OCI-LY1 (cell line): ENCODE data around the gene ANKRD13B.

Source experiments
- H2AFZ ChIP-seq: fragments of 200-600 bp; sonication (generic), shearing (Covaris generic); 2 replicates; pipeline ENCODE4 v1.6.0; 2014; ENCODE audit warnings: antibody characterized with exemption, mild to moderate bottlenecking, low read length
- H3F3A ChIP-seq: fragments of 200-600 bp; sonication (generic), shearing (Covaris generic); 2 replicates; pipeline ENCODE4 v1.6.0; 2014; ENCODE audit warnings: mild to moderate bottlenecking, antibody characterized with exemption, low read length, moderate library complexity; ENCODE audit not compliant: insufficient read depth
- H3K27ac ChIP-seq: fragments of 200-600 bp; sonication (generic); 2 replicates; pipeline ENCODE4 v1.5.1; 2014; ENCODE audit warnings: low read length, mixed run types, mild to moderate bottlenecking, low read depth; ENCODE audit not compliant: poor library complexity, severe bottlenecking
- H3K27me3 ChIP-seq: fragments of 200-600 bp; sonication (generic); 2 replicates; pipeline ENCODE4 v1.6.0; 2014; ENCODE audit warnings: antibody characterized with exemption, mild to moderate bottlenecking, low read length, moderate library complexity; ENCODE audit not compliant: insufficient read depth
- H3K36me3 ChIP-seq: fragments of 200-600 bp; sonication (generic); 2 replicates; pipeline ENCODE4 v1.6.1; 2014; ENCODE audit warnings: mild to moderate bottlenecking, antibody characterized with exemption, low read length, moderate library complexity, mixed read lengths; ENCODE audit not compliant: insufficient read depth
- H3K4me1 ChIP-seq: fragments of 200-600 bp; sonication (generic); 2 replicates; pipeline ENCODE4 v1.5.1; 2014; ENCODE audit warnings: mild to moderate bottlenecking, low read length, moderate library complexity; ENCODE audit not compliant: insufficient read depth, severe bottlenecking
- H3K4me2 ChIP-seq: fragments of 200-600 bp; sonication (generic), shearing (Covaris generic); 2 replicates; pipeline ENCODE4 v1.6.1; 2014; ENCODE audit warnings: low read length
- H3K4me3 ChIP-seq: fragments of 200-600 bp; sonication (generic); 2 replicates; pipeline ENCODE4 v1.5.1; 2014; ENCODE audit warnings: low read length, low read depth, mild to moderate bottlenecking, mixed read lengths; ENCODE audit not compliant: poor library complexity, severe bottlenecking
- H3K79me2 ChIP-seq: fragments of 200-600 bp; shearing (Covaris generic); 2 replicates; pipeline ENCODE4 v1.6.1; 2016; ENCODE audit warnings: mixed run types, low read length, mixed read lengths; ENCODE audit not compliant: insufficient read depth
- H3K9ac ChIP-seq: fragments of 200-600 bp; sonication (generic), shearing (Covaris generic); 2 replicates; pipeline ENCODE4 v1.6.1; 2014; ENCODE audit warnings: mild to moderate bottlenecking, low read length, mixed read lengths
- H3K9me2 ChIP-seq: fragments of 200-600 bp; sonication (generic), shearing (Covaris generic); 2 replicates; pipeline ENCODE4 v1.6.1; 2014; ENCODE audit warnings: low read depth, mild to moderate bottlenecking, low read length, mixed read lengths
- H3K9me3 ChIP-seq: fragments of 200-600 bp; shearing (Covaris generic); 2 replicates; pipeline ENCODE4 v1.6.1; 2014; ENCODE audit warnings: low read length, mixed read lengths
- H4K20me1 ChIP-seq: fragments of 200-600 bp; sonication (generic), shearing (Covaris generic); 2 replicates; pipeline ENCODE4 v1.6.0; 2016; ENCODE audit warnings: mild to moderate bottlenecking, low read length; ENCODE audit not compliant: insufficient read depth
- CTCF ChIP-seq: fragments of 200-600 bp; sonication (generic), shearing (Covaris generic); IDR thresholded peaks from 2 replicates; pipeline ENCODE4 v1.5.1; 2017; ENCODE audit warnings: mild to moderate bottlenecking, antibody characterized with exemption, low read length, moderate library complexity, mixed read lengths
- EZH2 ChIP-seq: fragments of 200-600 bp; sonication (generic), shearing (Covaris generic); IDR thresholded peaks from 2 replicates; pipeline ENCODE4 v1.8.0; 2017; ENCODE audit warnings: borderline replicate concordance, mixed run types, mild to moderate bottlenecking, antibody characterized with exemption, low read length, moderate library complexity, mixed read lengths

Gene ANKRD13B

GRCh38 chr17:29576214-29577000 is 16.5 kb upstream of the ANKRD13B start:
- Histone ChIP-seq H3K9me3 (no peaks in the 10 kb centered on the region), H3K4me2 (no peak overlapping the region), H3K9me2 (no peaks in the 10 kb centered on the region), H3K27me3 (no peaks in the 10 kb centered on the region), H2AFZ (no peak overlapping the region), H3K4me3 (no peak overlapping the region), H3F3A (no peaks in the 10 kb centered on the region), H4K20me1 (no peaks in the 10 kb centered on the region), H3K9ac (no peak overlapping the region), H3K36me3 (peaks cover 72% of the 10 kb centered on the region; the same call in 1 of the 2 replicates), H3K4me1 (peaks cover 11% of the 10 kb centered on the region), H3K27ac (no peak overlapping the region), H3K79me2 (no peaks in the 10 kb centered on the region)
- no peak for TF ChIP-seq EZH2
- no peak for TF ChIP-seq CTCF

GRCh38 chr17:29577001-29577370 is 15.9 kb upstream of the ANKRD13B start:
- Histone ChIP-seq H3K27me3 (no peaks in the 10 kb centered on the region), H3K36me3 (peaks cover 74% of the 10 kb centered on the region; the same call in 1 of the 2 replicates), H3K9me3 (no peaks in the 10 kb centered on the region), H4K20me1 (no peaks in the 10 kb centered on the region), H3K4me2 (no peak overlapping the region), H3K27ac (no peak overlapping the region), H3K9me2 (no peaks in the 10 kb centered on the region), H3K4me3 (no peak overlapping the region), H2AFZ (no peak overlapping the region), H3K79me2 (no peaks in the 10 kb centered on the region), H3F3A (no peaks in the 10 kb centered on the region), H3K4me1 (peaks cover 12% of the 10 kb centered on the region), H3K9ac (no peak overlapping the region)
- no peak for TF ChIP-seq EZH2
- TF ChIP-seq CTCF: no peak

GRCh38 chr17:29577385-29578211 is 15.3 kb upstream of the ANKRD13B start:
- H3K4me2 ChIP-seq: no peak overlapping the region
- H3K4me1 ChIP-seq: peaks cover 12% of the 10 kb centered on the region
- H3F3A ChIP-seq: no peaks in the 10 kb centered on the region
- no peaks in the 10 kb centered on the region for H3K9me2 ChIP-seq
- no peak overlapping the region for H3K4me3 ChIP-seq
- H3K9me3 ChIP-seq: no peaks in the 10 kb centered on the region
- TF ChIP-seq CTCF (no peak), EZH2 (no peak)
- H3K79me2 ChIP-seq: no peaks in the 10 kb centered on the region
- no peak overlapping the region for H2AFZ ChIP-seq
- H3K36me3 ChIP-seq: peaks cover 79% of the 10 kb centered on the region; the same call in 1 of the 2 replicates
- H3K9ac ChIP-seq: no peak overlapping the region
- H4K20me1 ChIP-seq: no peaks in the 10 kb centered on the region
- H3K27ac ChIP-seq: no peak overlapping the region
- no peaks in the 10 kb centered on the region for H3K27me3 ChIP-seq
